Measurements from ENCODE around the gene VEPH1. TPM values are rescaled to one million over a fixed set of nuclear protein-coding genes. Genes with fewer than 3 reads are reported as not detected.

Gene VEPH1
- total and polyA plus RNA-seq, 2 experiments from 2014 or later: 36.8 to 44.0 TPM

- Histone ChIP-seq H3K4me1 (ENCODE audit: insufficient read depth) (no peaks in the 10 kb centered on the region), H3K9me2 (ENCODE audit: insufficient read depth) (no peaks in the 10 kb centered on the region), H3K9ac (no peak overlapping the region), H2AFZ (no peak overlapping the region), H3K27ac (no peak overlapping the region), H3K9me3 (ENCODE audit: low read depth) (no peaks in the 10 kb centered on the region), H3K79me2 (ENCODE audit: insufficient read depth) (no peaks in the 10 kb centered on the region), H3K4me3 (no peak overlapping the region), H3K4me2 (ENCODE audit: unreplicated experiment) (no peak overlapping the region), H3F3A (ENCODE audit: insufficient read depth) (no peaks in the 10 kb centered on the region), H3K27me3 (replicated peaks; ENCODE audit: insufficient read depth) (no peaks in the 10 kb centered on the region), H3K36me3 (ENCODE audit: low read depth) (no peaks in the 10 kb centered on the region), H4K20me1 (ENCODE audit: insufficient read depth) (no peaks in the 10 kb centered on the region)
- no peak for DNase-seq
- TF ChIP-seq EZH2phosphoT487 (IDR thresholded peaks at IDR 0.05; ENCODE audit: insufficient read depth, low read depth) (no peak), EZH2 (IDR thresholded peaks at IDR 0.05; ENCODE audit: insufficient read depth, poor library complexity, severe bottlenecking) (no peak)
- WGBS, 2 experiments (ENCODE audit: low coverage in 1 of 2, low lambda C conversion rate in 2 of 2, missing lambda C conversion rate in 2 of 2): 93 to 100% methylated on average over 2 of the region's 2 CpGs
- in situ Hi-C loops (cut with MboI): no loop called here
Observed at GRCh38 chr3:157323360-157323759, 179.9 kb downstream of the VEPH1 start.

GRCh38 chr3:157319672-157320071, 183.5 kb downstream of the VEPH1 start:
- no peaks in the 10 kb centered on the region for H3K9me2 ChIP-seq (ENCODE audit: insufficient read depth)
- H4K20me1 ChIP-seq (ENCODE audit: insufficient read depth): no peaks in the 10 kb centered on the region
- no peak overlapping the region for H3K4me3 ChIP-seq
- no peaks in the 10 kb centered on the region for H3F3A ChIP-seq (ENCODE audit: insufficient read depth)
- H3K4me1 ChIP-seq (ENCODE audit: insufficient read depth): no peaks in the 10 kb centered on the region
- no peaks in the 10 kb centered on the region for H3K9me3 ChIP-seq (ENCODE audit: low read depth)
- H3K27ac ChIP-seq: no peak overlapping the region
- H3K27me3 ChIP-seq (replicated peaks; ENCODE audit: insufficient read depth): no peaks in the 10 kb centered on the region
- no peak for DNase-seq
- TF ChIP-seq EZH2 (IDR thresholded peaks at IDR 0.05; ENCODE audit: insufficient read depth, poor library complexity, severe bottlenecking) (no peak), EZH2phosphoT487 (IDR thresholded peaks at IDR 0.05; ENCODE audit: insufficient read depth, low read depth) (no peak)
- no peaks in the 10 kb centered on the region for H3K79me2 ChIP-seq (ENCODE audit: insufficient read depth)
- no peak overlapping the region for H3K9ac ChIP-seq
- in situ Hi-C loops (cut with MboI): no loop called here
- no peak overlapping the region for H2AFZ ChIP-seq
- no peaks in the 10 kb centered on the region for H3K36me3 ChIP-seq (ENCODE audit: low read depth)
- H3K4me2 ChIP-seq (ENCODE audit: unreplicated experiment): no peak overlapping the region

GRCh38 chr3:157318639-157319288, 184.5 kb downstream of the VEPH1 start:
- WGBS, 2 experiments (ENCODE audit: low coverage in 1 of 2, low lambda C conversion rate in 2 of 2, missing lambda C conversion rate in 2 of 2): 91 to 98% methylated on average over 5 of the region's 5 CpGs
- in situ Hi-C loops (cut with MboI): no loop called here
- H3K36me3 ChIP-seq (ENCODE audit: low read depth): no peaks in the 10 kb centered on the region

GRCh38 chr3:157317895-157318294, 185.3 kb downstream of the VEPH1 start:
- Histone ChIP-seq H3K4me3 (no peak overlapping the region), H3K9me2 (ENCODE audit: insufficient read depth) (no peaks in the 10 kb centered on the region), H3K4me2 (ENCODE audit: unreplicated experiment) (no peak overlapping the region), H3K4me1 (ENCODE audit: insufficient read depth) (no peaks in the 10 kb centered on the region), H2AFZ (no peak overlapping the region), H4K20me1 (ENCODE audit: insufficient read depth) (no peaks in the 10 kb centered on the region), H3F3A (ENCODE audit: insufficient read depth) (no peaks in the 10 kb centered on the region), H3K79me2 (ENCODE audit: insufficient read depth) (no peaks in the 10 kb centered on the region), H3K27me3 (replicated peaks; ENCODE audit: insufficient read depth) (no peaks in the 10 kb centered on the region), H3K9ac (no peak overlapping the region), H3K9me3 (ENCODE audit: low read depth) (no peaks in the 10 kb centered on the region), H3K36me3 (ENCODE audit: low read depth) (no peaks in the 10 kb centered on the region), H3K27ac (no peak overlapping the region)
- in situ Hi-C loops (cut with MboI): no loop called here
- DNase-seq: peak; percentile 36
- WGBS, 2 experiments (ENCODE audit: low coverage in 1 of 2, low lambda C conversion rate in 2 of 2, missing lambda C conversion rate in 2 of 2): 60 to 67% methylated on average over 1 of the region's 1 CpG
- TF ChIP-seq EZH2 (IDR thresholded peaks at IDR 0.05; ENCODE audit: insufficient read depth, poor library complexity, severe bottlenecking) (no peak), EZH2phosphoT487 (IDR thresholded peaks at IDR 0.05; ENCODE audit: insufficient read depth, low read depth) (no peak)

More at GRCh38 chr3:157318639-157319288, 184.5 kb downstream of the VEPH1 start:
- Histone ChIP-seq H3K27ac (no peak overlapping the region), H3K9ac (no peak overlapping the region), H3K4me3 (no peak overlapping the region), H3K9me2 (ENCODE audit: insufficient read depth) (no peaks in the 10 kb centered on the region), H3K79me2 (ENCODE audit: insufficient read depth) (no peaks in the 10 kb centered on the region), H3K27me3 (replicated peaks; ENCODE audit: insufficient read depth) (no peaks in the 10 kb centered on the region), H3K4me2 (ENCODE audit: unreplicated experiment) (no peak overlapping the region), H2AFZ (no peak overlapping the region), H3F3A (ENCODE audit: insufficient read depth) (no peaks in the 10 kb centered on the region), H4K20me1 (ENCODE audit: insufficient read depth) (no peaks in the 10 kb centered on the region), H3K9me3 (ENCODE audit: low read depth) (no peaks in the 10 kb centered on the region), H3K4me1 (ENCODE audit: insufficient read depth) (no peaks in the 10 kb centered on the region)
- DNase-seq: no peak
- TF ChIP-seq EZH2 (IDR thresholded peaks at IDR 0.05; ENCODE audit: insufficient read depth, poor library complexity, severe bottlenecking) (no peak), EZH2phosphoT487 (IDR thresholded peaks at IDR 0.05; ENCODE audit: insufficient read depth, low read depth) (no peak)

- in situ Hi-C loops (cut with MboI): no loop called here
- Histone ChIP-seq H3K4me2 (ENCODE audit: unreplicated experiment) (no peak overlapping the region), H3K79me2 (ENCODE audit: insufficient read depth) (no peaks in the 10 kb centered on the region), H3F3A (ENCODE audit: insufficient read depth) (peaks cover 22% of the 10 kb centered on the region), H3K4me1 (ENCODE audit: insufficient read depth) (peaks cover 19% of the 10 kb centered on the region), H3K9me2 (ENCODE audit: insufficient read depth) (no peaks in the 10 kb centered on the region), H3K27ac (no peak overlapping the region), H3K4me3 (no peak overlapping the region), H3K27me3 (replicated peaks; ENCODE audit: insufficient read depth) (no peaks in the 10 kb centered on the region), H4K20me1 (ENCODE audit: insufficient read depth) (no peaks in the 10 kb centered on the region), H3K36me3 (ENCODE audit: low read depth) (no peaks in the 10 kb centered on the region), H3K9ac (no peak overlapping the region), H2AFZ (no peak overlapping the region), H3K9me3 (ENCODE audit: low read depth) (no peaks in the 10 kb centered on the region)
- TF ChIP-seq EZH2 (IDR thresholded peaks at IDR 0.05; ENCODE audit: insufficient read depth, poor library complexity, severe bottlenecking) (no peak), EZH2phosphoT487 (IDR thresholded peaks at IDR 0.05; ENCODE audit: insufficient read depth, low read depth) (no peak)
- WGBS, 2 experiments (ENCODE audit: low coverage in 1 of 2, low lambda C conversion rate in 2 of 2, missing lambda C conversion rate in 2 of 2): 95 to 96% methylated on average over 4 of the region's 4 CpGs
- DNase-seq: no peak
Observed at GRCh38 chr3:157313186-157313585, 190.0 kb downstream of the VEPH1 start.

Measured in GM23248 (cell line).